ENCODE measurements around the gene MYH9. TPM values are rescaled to one million over a fixed set of nuclear protein-coding genes. Genes with fewer than 3 reads are reported as not detected.

The MYH9 gene
- total and polyA plus RNA-seq, 4 donors: 32.3 to 150 (median 98.7) TPM

GRCh38 chr22:36369004-36369921, 18.5 kb downstream of the MYH9 start:
- no peaks in the 10 kb centered on the region for H3K27me3 ChIP-seq (ENCODE audit: control insufficient read depth in 4 of 4, insufficient read depth in 4 of 4, low read length in 3 of 4)
- H3K4me1 ChIP-seq (ENCODE audit: control insufficient read depth in 4 of 4, insufficient read depth in 4 of 4, low read length in 3 of 4): peaks cover 44 to 78% (median 63%) of the 10 kb centered on the region in 4 donors
- no peaks in the 10 kb centered on the region for H3K36me3 ChIP-seq (ENCODE audit: control insufficient read depth in 4 of 4, insufficient read depth in 3 of 4, low read depth in 1 of 4, low read length in 3 of 4)
- H3K4me3 ChIP-seq (ENCODE audit: low read depth in 1 of 3, low read length in 3 of 3): no peak overlapping the region
- no peaks in the 10 kb centered on the region for H3K9me3 ChIP-seq (ENCODE audit: control insufficient read depth in 4 of 4, low read length in 3 of 4)
- WGBS: 59% methylated on average over 19 of the region's 19 CpGs
- H3K27ac ChIP-seq (ENCODE audit: low read depth in 1 of 2, low read length in 2 of 2): peak overlapping the region; percentile 72 to 77
- peak overlapping the region in 1 of 2 donors; percentile 4 for H3K9ac ChIP-seq (ENCODE audit: low read depth in 1 of 2, low read length in 2 of 2)
- TF ChIP-seq REST (IDR thresholded peaks at IDR 0.05) (no peak), FOXA2 (IDR thresholded peaks at IDR 0.05) (no peak), JUND (IDR thresholded peaks at IDR 0.05) (no peak)
- DNase-seq (ENCODE audit: low spot score): no peak

DNA sequence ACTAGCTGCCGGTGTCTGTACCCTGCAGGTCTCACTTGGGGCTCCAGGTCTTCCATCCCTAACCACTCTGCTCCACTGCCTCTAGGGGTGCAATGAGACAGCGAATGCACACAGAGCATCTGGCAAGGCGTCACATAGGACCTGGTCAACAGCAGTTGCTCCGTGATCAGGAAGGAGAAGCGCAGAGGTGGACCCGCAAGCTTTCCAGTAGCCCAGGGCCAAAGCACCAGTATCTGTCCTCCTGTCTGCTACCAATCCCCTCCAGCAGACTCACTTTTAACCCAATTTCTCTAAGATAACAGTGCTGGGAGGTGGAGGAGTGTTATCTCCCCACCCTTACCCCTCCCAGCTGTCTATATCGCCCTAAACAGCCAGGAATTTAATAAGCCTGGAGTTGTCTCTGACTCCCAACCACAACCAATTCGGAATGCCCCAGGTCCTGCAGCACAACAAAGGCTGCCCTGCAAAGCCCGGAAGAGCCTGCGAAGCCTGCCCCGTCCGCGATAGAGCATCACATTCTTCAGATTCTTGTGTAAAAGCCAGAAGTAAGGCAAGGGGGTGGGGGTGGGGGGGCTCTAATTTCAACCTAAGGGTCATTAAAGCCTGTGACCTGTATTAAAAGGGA, 19.3 kb downstream of the MYH9 start:
- TF ChIP-seq RAD21 (IDR thresholded peaks at IDR 0.05) (peak; percentile 5 to 29), NR2F2 (IDR thresholded peaks at IDR 0.05) (peak; percentile 19), YY1 (IDR thresholded peaks at IDR 0.05) (no peak), CTCF (IDR thresholded peaks at IDR 0.05; ENCODE audit: low read depth, low read length, missing input control) (peak; percentile 9)

GRCh38 chr22:36367479-36367878, 20.3 kb downstream of the MYH9 start:
- Histone ChIP-seq H3K9ac (ENCODE audit: low read depth in 1 of 2, low read length in 2 of 2) (no peak overlapping the region), H3K36me3 (ENCODE audit: control insufficient read depth in 4 of 4, insufficient read depth in 3 of 4, low read depth in 1 of 4, low read length in 3 of 4) (no peaks in the 10 kb centered on the region), H3K9me3 (ENCODE audit: control insufficient read depth in 4 of 4, low read length in 3 of 4) (no peaks in the 10 kb centered on the region), H3K27me3 (ENCODE audit: control insufficient read depth in 4 of 4, insufficient read depth in 4 of 4, low read length in 3 of 4) (no peaks in the 10 kb centered on the region), H3K4me1 (ENCODE audit: control insufficient read depth in 4 of 4, insufficient read depth in 4 of 4, low read length in 3 of 4) (peaks cover 42 to 81% (median 68%) of the 10 kb centered on the region in 4 donors), H3K4me3 (ENCODE audit: low read depth in 1 of 3, low read length in 3 of 3) (no peak overlapping the region), H3K27ac (ENCODE audit: low read depth in 1 of 2, low read length in 2 of 2) (peak overlapping the region; percentile 16 to 20)
- no peak for DNase-seq (ENCODE audit: low spot score)
- no peak for TF ChIP-seq JUND (IDR thresholded peaks at IDR 0.05)
- TF ChIP-seq REST (IDR thresholded peaks at IDR 0.05): no peak
- TF ChIP-seq, protein P1, sequence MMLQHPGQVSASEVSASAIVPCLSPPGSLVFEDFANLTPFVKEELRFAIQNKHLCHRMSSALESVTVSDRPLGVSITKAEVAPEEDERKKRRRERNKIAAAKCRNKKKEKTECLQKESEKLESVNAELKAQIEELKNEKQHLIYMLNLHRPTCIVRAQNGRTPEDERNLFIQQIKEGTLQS (IDR thresholded peaks at IDR 0.05): no peak
- no peak for TF ChIP-seq EGR1 (IDR thresholded peaks at IDR 0.05; ENCODE audit: low read depth in 2 of 2)
- no peak for TF ChIP-seq HNF4G (IDR thresholded peaks at IDR 0.05)
- TF ChIP-seq RXRA (IDR thresholded peaks at IDR 0.05): no peak
- no peak for TF ChIP-seq NR2F2 (IDR thresholded peaks at IDR 0.05)
- 53% methylated on average over 7 of the region's 7 CpGs for WGBS

More for the DNA sequence above, 19.3 kb downstream of the MYH9 start:
- H3K4me1 ChIP-seq (ENCODE audit: control insufficient read depth in 4 of 4, insufficient read depth in 4 of 4, low read length in 3 of 4): peaks cover 45 to 78% (median 65%) of the 10 kb centered on the region in 4 donors
- DNase-seq (ENCODE audit: low spot score): peak; percentile 73
- no peak overlapping the region for H3K4me3 ChIP-seq (ENCODE audit: low read depth in 1 of 3, low read length in 3 of 3)
- WGBS: 56% methylated on average over 13 of the region's 13 CpGs
- H3K9me3 ChIP-seq (ENCODE audit: control insufficient read depth in 4 of 4, low read length in 3 of 4): no peaks in the 10 kb centered on the region
- H3K27ac ChIP-seq (ENCODE audit: low read depth in 1 of 2, low read length in 2 of 2): peak overlapping the region; percentile 72 to 77
- H3K27me3 ChIP-seq (ENCODE audit: control insufficient read depth in 4 of 4, insufficient read depth in 4 of 4, low read length in 3 of 4): no peaks in the 10 kb centered on the region
- no peaks in the 10 kb centered on the region for H3K36me3 ChIP-seq (ENCODE audit: control insufficient read depth in 4 of 4, insufficient read depth in 3 of 4, low read depth in 1 of 4, low read length in 3 of 4)
- H3K9ac ChIP-seq (ENCODE audit: low read depth in 1 of 2, low read length in 2 of 2): no peak overlapping the region
